AG04450 (cell line): Measurements from ENCODE around the gene LAMTOR4. TPM values are rescaled to one million over a fixed set of nuclear protein-coding genes. Genes with fewer than 3 reads are reported as not detected.
A peak's percentile ranks its signal among the peaks of the same experiment; 100 is the strongest.

Source experiments
- CTCF ChIA-PET: fragments of 300-600, 350-600 bp; formaldehyde crosslinking; extraction: SDS; loops from one replicate; lab custom pipeline; 2022; ENCODE audit warnings: antibody characterized with exemption, inconsistent platforms; lab: Charles Lee
- POLR2A ChIA-PET: fragments of 350-600 bp; formaldehyde crosslinking; extraction: SDS; loops from one replicate; lab custom pipeline; 2021; ENCODE audit warnings: antibody characterized with exemption, inconsistent platforms; lab: Yijun Ruan, JAX
- DNase-seq: peaks from one replicate; pipeline ENCODE4 v3.0.0-alpha.2; 2011; ENCODE audit warnings: low read depth, low spot score
- H3K27ac ChIP-seq: one replicate; pipeline ENCODE4 v1.5.1; 2012; ENCODE audit warnings: low read depth, low read length, control low read depth
- H3K27me3 ChIP-seq: one replicate; pipeline ENCODE4 v1.6.0; 2012; ENCODE audit warnings: low read length; ENCODE audit not compliant: control insufficient read depth, insufficient read depth
- H3K4me3 ChIP-seq: 2 replicates; pipeline ENCODE4 v1.5.1; 2011; ENCODE audit warnings: mild to moderate bottlenecking, low read depth, low read length, control low read depth
- H3K9me3 ChIP-seq: 2 replicates; pipeline ENCODE4 v1.5.1; 2012; ENCODE audit warnings: low read length; ENCODE audit not compliant: control insufficient read depth, insufficient read depth
- polyA plus RNA-seq: library from polyadenylated mRNA; depleted of rRNA; stranded (reverse); fragments of >200 nt; gene quantifications from 2 replicates; pipeline ENCODE4 v1.2.3, GENCODE V29; 2011
- TF ChIP-seq, protein P1 (sequence below): IDR thresholded peaks from 2 replicates; pipeline ENCODE4 v1.5.1; 2011; ENCODE audit warnings: low read depth, low read length, control low read depth, inconsistent platforms

The LAMTOR4 gene
- polyA plus RNA-seq, 1 experiment = 122 TPM

GRCh38 chr7:100122568-100122967 is 26.1 kb upstream of the LAMTOR4 start:
- TF ChIP-seq, protein P1, sequence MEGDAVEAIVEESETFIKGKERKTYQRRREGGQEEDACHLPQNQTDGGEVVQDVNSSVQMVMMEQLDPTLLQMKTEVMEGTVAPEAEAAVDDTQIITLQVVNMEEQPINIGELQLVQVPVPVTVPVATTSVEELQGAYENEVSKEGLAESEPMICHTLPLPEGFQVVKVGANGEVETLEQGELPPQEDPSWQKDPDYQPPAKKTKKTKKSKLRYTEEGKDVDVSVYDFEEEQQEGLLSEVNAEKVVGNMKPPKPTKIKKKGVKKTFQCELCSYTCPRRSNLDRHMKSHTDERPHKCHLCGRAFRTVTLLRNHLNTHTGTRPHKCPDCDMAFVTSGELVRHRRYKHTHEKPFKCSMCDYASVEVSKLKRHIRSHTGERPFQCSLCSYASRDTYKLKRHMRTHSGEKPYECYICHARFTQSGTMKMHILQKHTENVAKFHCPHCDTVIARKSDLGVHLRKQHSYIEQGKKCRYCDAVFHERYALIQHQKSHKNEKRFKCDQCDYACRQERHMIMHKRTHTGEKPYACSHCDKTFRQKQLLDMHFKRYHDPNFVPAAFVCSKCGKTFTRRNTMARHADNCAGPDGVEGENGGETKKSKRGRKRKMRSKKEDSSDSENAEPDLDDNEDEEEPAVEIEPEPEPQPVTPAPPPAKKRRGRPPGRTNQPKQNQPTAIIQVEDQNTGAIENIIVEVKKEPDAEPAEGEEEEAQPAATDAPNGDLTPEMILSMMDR = no peak
- POLR2A ChIA-PET = interaction anchor here (0.5 kb wide), 1 partner anchor 12 kb away, joined by 3 read pairs; no protein-coding TSS in a partner anchor
- Histone ChIP-seq H3K9me3 (no peaks in the 10 kb centered on the region), H3K27ac (no peak overlapping the region), H3K4me3 (no peak overlapping the region), H3K27me3 (no peaks in the 10 kb centered on the region)
- no peak for DNase-seq
- CTCF ChIA-PET = interaction anchor here (1.2 kb wide), 1 partner anchor 9 kb away, joined by 4 read pairs; no protein-coding TSS in a partner anchor

GRCh38 chr7:100124301-100125230 is 24.2 kb upstream of the LAMTOR4 start:
- Histone ChIP-seq H3K27ac (no peak overlapping the region), H3K4me3 (no peak overlapping the region), H3K9me3 (no peaks in the 10 kb centered on the region), H3K27me3 (no peaks in the 10 kb centered on the region)
- ChIA-PET POLR2A (no interaction called here), CTCF (interaction anchor here (0.6 to 1.7 kb wide), 3 partner anchors 10 to 283 kb away, joined by 3 to 10 read pairs (median 4); no protein-coding TSS in a partner anchor)
- no peak for DNase-seq
- TF ChIP-seq, protein P1 = no peak

DNA sequence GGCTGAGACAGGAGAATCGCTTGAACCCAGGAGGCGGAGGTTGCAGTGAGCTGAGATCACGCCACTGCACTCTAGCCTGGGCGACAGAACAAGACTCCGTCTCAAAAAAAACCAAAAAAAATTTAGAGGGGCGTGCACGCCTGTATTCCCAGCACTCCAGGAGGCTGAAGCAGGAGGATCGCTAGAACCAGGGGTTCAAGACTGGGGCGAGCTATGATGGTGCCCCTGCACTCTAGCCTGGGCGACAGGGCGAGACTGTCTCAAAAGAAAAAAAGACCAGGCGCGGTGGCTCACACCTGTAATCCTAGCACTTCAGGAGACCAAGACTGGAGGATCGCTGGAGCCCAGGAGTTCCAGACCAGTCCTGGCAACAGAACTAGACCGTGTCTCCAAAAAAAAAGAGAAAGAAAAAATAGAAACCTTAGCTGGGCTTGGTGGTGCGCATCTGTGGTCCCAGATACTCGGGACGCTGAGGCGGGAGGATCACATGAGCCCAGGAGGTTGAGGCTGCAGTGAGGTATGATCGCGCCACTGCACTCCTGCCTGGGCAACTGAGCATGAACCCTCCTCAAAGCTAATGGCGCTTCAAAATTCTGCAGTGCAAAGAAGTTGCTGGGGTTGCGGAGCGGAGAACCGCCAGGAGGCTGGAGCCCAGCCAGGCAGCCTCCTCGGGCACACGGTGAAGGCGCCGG is 22.3 kb upstream of the LAMTOR4 start:
- DNase-seq = no peak
- POLR2A ChIA-PET = interaction anchor here (1.0 kb wide), 1 partner anchor 26 kb away, joined by 12 read pairs; the partner anchor contains the start of genes AP4M1 and MCM7
- CTCF ChIA-PET = no interaction called here

DNA sequence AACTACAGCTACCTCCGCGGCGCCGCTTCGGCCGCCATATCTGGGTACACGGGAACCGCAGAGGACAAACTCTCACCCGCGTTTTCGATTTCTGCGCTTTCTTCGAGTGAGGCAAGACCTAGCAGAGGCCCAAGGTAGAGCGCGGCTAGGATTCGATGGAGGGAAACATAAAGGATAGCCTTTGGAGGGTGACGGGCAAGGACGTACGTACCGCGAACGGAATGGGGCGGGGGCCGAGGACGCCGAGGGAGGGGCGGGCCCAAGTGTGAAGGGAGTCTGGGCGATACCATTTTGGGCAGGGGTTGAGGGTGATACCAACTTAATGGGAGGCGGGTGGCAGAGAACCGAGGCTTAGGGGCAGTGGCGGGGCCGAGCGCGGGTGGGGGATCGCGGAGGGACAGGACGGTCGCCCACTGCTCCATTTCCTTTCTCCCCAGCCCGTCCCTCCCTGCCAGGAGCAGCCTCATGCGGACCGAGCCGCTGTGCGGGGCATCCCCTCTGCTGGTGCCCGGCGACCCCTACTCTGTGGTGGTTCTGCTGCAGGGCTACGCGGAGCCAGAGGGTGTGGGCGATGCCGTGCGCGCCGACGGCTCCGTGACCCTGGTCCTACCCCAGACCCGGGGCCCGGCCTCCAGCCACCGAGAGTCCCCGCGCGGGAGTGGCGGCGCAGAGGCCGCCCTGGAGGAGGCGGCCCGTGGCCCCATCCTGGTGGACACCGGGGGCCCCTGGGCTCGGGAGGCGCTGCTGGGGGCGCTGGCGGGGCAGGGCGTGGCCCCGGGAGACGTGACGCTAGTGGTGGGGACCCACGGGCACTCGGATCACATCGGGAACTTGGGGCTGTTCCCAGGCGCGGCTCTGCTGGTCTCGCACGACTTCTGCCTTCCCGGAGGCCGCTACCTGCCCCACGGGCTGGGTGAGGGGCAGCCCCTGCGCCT is 21.5 kb upstream of the LAMTOR4 start, which contains the start of gene MBLAC1:
MBLAC1 (plus strand) TSS at position 37 of the 935 bp plus-strand sequence; CDS start at position 466, 429 bp downstream.
- POLR2A ChIA-PET = interaction anchor here (1.0 kb wide), 1 partner anchor 26 kb away, joined by 12 read pairs; the partner anchor contains the start of genes AP4M1 and MCM7
- CTCF ChIA-PET = no interaction called here

More for the DNA sequence above, 22.3 kb upstream of the LAMTOR4 start:
- H3K27ac ChIP-seq = peak overlapping the region; percentile 96
- no peaks in the 10 kb centered on the region for H3K9me3 ChIP-seq
- TF ChIP-seq, protein P1 = 0 out of 2 replicates have a peak, but pooled peaks have one; percentile 7
- H3K27me3 ChIP-seq = no peaks in the 10 kb centered on the region
- H3K4me3 ChIP-seq = peak overlapping the region; percentile 96

More for the DNA sequence above, 21.5 kb upstream of the LAMTOR4 start, which contains the start of gene MBLAC1:
- no peaks in the 10 kb centered on the region for H3K9me3 ChIP-seq
- TF ChIP-seq, protein P1 = no peak
- peak; percentile 87 for DNase-seq
- H3K27ac ChIP-seq = peak within 1 kb of the TSS; percentile 96
- H3K4me3 ChIP-seq = peak within 1 kb of the TSS; percentile 96
- H3K27me3 ChIP-seq = no peaks in the 10 kb centered on the region
